ENCODE results near the gene URM1. TPM values are rescaled to one million over a fixed set of nuclear protein-coding genes. Genes with fewer than 3 reads are reported as not detected.

The URM1 gene
- polyA plus RNA-seq, 1 donor from 2014 or later = 80.8 TPM

GRCh38 chr9:128384801-128385495, 13.8 kb downstream of the URM1 start (continued):
- TF ChIP-seq, protein P1, sequence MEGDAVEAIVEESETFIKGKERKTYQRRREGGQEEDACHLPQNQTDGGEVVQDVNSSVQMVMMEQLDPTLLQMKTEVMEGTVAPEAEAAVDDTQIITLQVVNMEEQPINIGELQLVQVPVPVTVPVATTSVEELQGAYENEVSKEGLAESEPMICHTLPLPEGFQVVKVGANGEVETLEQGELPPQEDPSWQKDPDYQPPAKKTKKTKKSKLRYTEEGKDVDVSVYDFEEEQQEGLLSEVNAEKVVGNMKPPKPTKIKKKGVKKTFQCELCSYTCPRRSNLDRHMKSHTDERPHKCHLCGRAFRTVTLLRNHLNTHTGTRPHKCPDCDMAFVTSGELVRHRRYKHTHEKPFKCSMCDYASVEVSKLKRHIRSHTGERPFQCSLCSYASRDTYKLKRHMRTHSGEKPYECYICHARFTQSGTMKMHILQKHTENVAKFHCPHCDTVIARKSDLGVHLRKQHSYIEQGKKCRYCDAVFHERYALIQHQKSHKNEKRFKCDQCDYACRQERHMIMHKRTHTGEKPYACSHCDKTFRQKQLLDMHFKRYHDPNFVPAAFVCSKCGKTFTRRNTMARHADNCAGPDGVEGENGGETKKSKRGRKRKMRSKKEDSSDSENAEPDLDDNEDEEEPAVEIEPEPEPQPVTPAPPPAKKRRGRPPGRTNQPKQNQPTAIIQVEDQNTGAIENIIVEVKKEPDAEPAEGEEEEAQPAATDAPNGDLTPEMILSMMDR (IDR thresholded peaks at IDR 0.05; ENCODE audit: poor library complexity, severe bottlenecking) = no peak

DNA sequence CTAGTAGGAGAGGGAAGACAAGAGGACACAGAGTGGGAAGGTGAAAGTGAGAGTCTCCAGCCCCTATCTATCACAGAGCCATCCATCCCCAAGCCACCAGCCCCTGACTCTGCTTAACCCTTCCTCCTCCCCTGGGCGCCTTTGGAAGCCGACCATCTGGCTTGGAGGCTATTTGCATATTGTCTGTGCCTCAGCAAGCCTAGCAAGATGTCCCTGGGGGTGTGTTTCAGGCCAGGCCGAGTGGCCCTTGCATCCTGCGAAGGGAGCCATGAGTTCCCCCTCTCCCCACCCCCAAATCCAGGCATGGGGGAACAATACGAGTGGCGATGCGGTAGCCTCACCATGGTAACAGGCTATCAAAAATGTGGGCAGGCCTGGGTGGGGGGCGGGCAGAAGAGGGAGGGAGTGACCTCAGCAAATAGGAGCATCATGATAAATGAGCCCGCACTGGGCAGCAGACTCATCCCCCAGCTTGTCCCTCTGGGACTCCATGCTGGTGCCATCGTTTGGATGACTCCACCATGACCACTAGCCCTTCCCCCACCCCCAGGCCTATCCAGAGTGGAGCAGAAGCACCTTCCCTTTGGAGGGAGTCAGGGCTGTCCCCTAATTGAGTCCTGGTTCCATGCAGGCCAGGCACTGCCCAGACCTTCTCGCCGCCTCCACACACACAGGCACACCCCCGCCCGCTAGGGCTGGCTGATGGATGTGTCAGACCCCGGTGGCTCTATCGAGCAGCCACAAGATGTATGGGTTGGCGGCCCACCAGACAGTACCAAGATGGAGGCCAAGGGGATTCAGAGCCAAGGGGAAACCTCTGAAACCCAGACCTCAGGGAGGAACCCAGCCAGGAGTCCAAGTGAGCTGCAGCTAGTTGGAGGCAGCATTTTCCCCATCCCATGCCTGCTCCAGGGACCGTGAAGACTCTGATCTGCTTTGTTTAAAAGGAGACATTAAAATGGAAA, 14.6 kb downstream of the URM1 start:
- peaks cover 7% of the 10 kb centered on the region for H3K27me3 ChIP-seq (ENCODE audit: insufficient read depth, low read depth, low read length)
- no peaks in the 10 kb centered on the region for H3K9me3 ChIP-seq (ENCODE audit: low read length)
- H3K27ac ChIP-seq (ENCODE audit: low read length) = no peak overlapping the region
- H3K4me3 ChIP-seq (ENCODE audit: low read length) = no peak overlapping the region
- no peak overlapping the region for H3K4me2 ChIP-seq (ENCODE audit: low read length)
- no peaks in the 10 kb centered on the region for H4K20me1 ChIP-seq (ENCODE audit: insufficient read depth)
- no peaks in the 10 kb centered on the region for H3K36me3 ChIP-seq (ENCODE audit: insufficient read depth, low read length)
- H3K9me2 ChIP-seq (ENCODE audit: insufficient read depth, low read length) = no peaks in the 10 kb centered on the region
- TF ChIP-seq MXI1 (conservative IDR thresholded peaks at IDR 0.05; ENCODE audit: poor library complexity, severe bottlenecking) = no peak
- no peak for TF ChIP-seq POLR2AphosphoS5 (IDR thresholded peaks at IDR 0.05)
- no peak for TF ChIP-seq TAF1 (IDR thresholded peaks at IDR 0.05; ENCODE audit: low read depth)
- TF ChIP-seq, protein P1 (IDR thresholded peaks at IDR 0.05; ENCODE audit: poor library complexity, severe bottlenecking) = no peak
- no peak for TF ChIP-seq EP300 (conservative IDR thresholded peaks at IDR 0.05; ENCODE audit: poor library complexity, severe bottlenecking)
- TF ChIP-seq EZH2 (IDR thresholded peaks at IDR 0.05; ENCODE audit: borderline replicate concordance, insufficient read depth, low read length, poor library complexity, severe bottlenecking) = no peak
- no peak for TF ChIP-seq SMC3 (conservative IDR thresholded peaks at IDR 0.05; ENCODE audit: poor library complexity)
- TF ChIP-seq REST (IDR thresholded peaks at IDR 0.05; ENCODE audit: borderline replicate concordance) = no peak
- TF ChIP-seq RAD21 (conservative IDR thresholded peaks at IDR 0.05) = no peak
- no peak overlapping the region for H3K9ac ChIP-seq (ENCODE audit: low read length)
- H3K79me2 ChIP-seq (replicated peaks; ENCODE audit: insufficient read depth, low read length) = no peaks in the 10 kb centered on the region
- no peak overlapping the region for H2AFZ ChIP-seq (ENCODE audit: low read depth, low read length)
- H3F3A ChIP-seq (ENCODE audit: insufficient read depth, low read length, poor library complexity, severe bottlenecking) = no peaks in the 10 kb centered on the region
